ENCODE results near the gene MTA1.

The MTA1 gene

GRCh38 chr14:105442125-105442524, 22.5 kb downstream of the MTA1 start:
- DNase-seq (ENCODE audit: low spot score) = no peak
- FAIRE-seq = no peak

GRCh38 chr14:105442834-105443233, 23.2 kb downstream of the MTA1 start:
- FAIRE-seq = no peak
- DNase-seq (ENCODE audit: low spot score) = no peak

GRCh38 chr14:105444859-105445258, 25.2 kb downstream of the MTA1 start:
- no peak for FAIRE-seq
- DNase-seq (ENCODE audit: low spot score) = no peak

- no peak for FAIRE-seq
- no peak for DNase-seq (ENCODE audit: low spot score)
Measured at GRCh38 chr14:105445290-105445689, 25.7 kb downstream of the MTA1 start.

GRCh38 chr14:105445901-105446845, 26.5 kb downstream of the MTA1 start:
- DNase-seq (ENCODE audit: low spot score) (no peak), FAIRE-seq (no peak)

- no peak for FAIRE-seq
- no peak for DNase-seq (ENCODE audit: low spot score)
Measured at GRCh38 chr14:105446971-105447370, 27.3 kb downstream of the MTA1 start.

GRCh38 chr14:105447651-105448640, 28.3 kb downstream of the MTA1 start:
- no peak for FAIRE-seq
- no peak for DNase-seq (ENCODE audit: low spot score)

- no peak for DNase-seq (ENCODE audit: low spot score)
- no peak for FAIRE-seq
Measured at GRCh38 chr14:105448706-105449111, 29.1 kb downstream of the MTA1 start.

- FAIRE-seq (no peak), DNase-seq (ENCODE audit: low spot score) (no peak)
Measured at GRCh38 chr14:105449276-105450122, 29.9 kb downstream of the MTA1 start.

- DNase-seq (ENCODE audit: low spot score) (no peak), FAIRE-seq (no peak)
Measured at GRCh38 chr14:105450123-105450505, 30.5 kb downstream of the MTA1 start.

- DNase-seq (ENCODE audit: low spot score) = no peak
- no peak for FAIRE-seq
Measured at GRCh38 chr14:105450864-105451720, 31.5 kb downstream of the MTA1 start.

- FAIRE-seq (no peak), DNase-seq (ENCODE audit: low spot score) (no peak)
Measured at GRCh38 chr14:105452963-105453362, 33.3 kb downstream of the MTA1 start.

GRCh38 chr14:105453847-105454246, 34.2 kb downstream of the MTA1 start:
- FAIRE-seq = no peak

GRCh38 chr14:105455086-105455640, 35.5 kb downstream of the MTA1 start:
- no peak for DNase-seq (ENCODE audit: low spot score)
- FAIRE-seq = no peak

More at GRCh38 chr14:105453847-105454246, 34.2 kb downstream of the MTA1 start:
- DNase-seq (ENCODE audit: low spot score) = no peak

- no peak for DNase-seq (ENCODE audit: low spot score)
- no peak for FAIRE-seq
Measured at GRCh38 chr14:105455766-105456660, 36.4 kb downstream of the MTA1 start.

GRCh38 chr14:105456736-105457617, 37.4 kb downstream of the MTA1 start:
- FAIRE-seq = no peak
- no peak for DNase-seq (ENCODE audit: low spot score)

- no peak for FAIRE-seq
- no peak for DNase-seq (ENCODE audit: low spot score)
Measured at GRCh38 chr14:105458010-105458409, 38.4 kb downstream of the MTA1 start.

- FAIRE-seq (no peak), DNase-seq (ENCODE audit: low spot score) (no peak)
Measured at GRCh38 chr14:105458571-105458970, 38.9 kb downstream of the MTA1 start.

Measured in RCC 7860 (cell line).